Neutrophil (primary cell): ENCODE results near the gene PTP4A2.

Experiments
- H3K27ac ChIP-seq: fragments of 200-600 bp; sonication (generic); 2 replicates; pipeline ENCODE4 v1.5.1; 2016; ENCODE audit warnings: mild to moderate bottlenecking, moderate library complexity
- H3K27me3 ChIP-seq: fragments of 200-600 bp; sonication (generic); 2 replicates; pipeline ENCODE4 v1.6.0; 2016; ENCODE audit warnings: mild to moderate bottlenecking
- H3K36me3 ChIP-seq: fragments of 200-600 bp; sonication (generic); 2 replicates; pipeline ENCODE4 v1.5.1; 2017
- H3K4me1 ChIP-seq, 2 experiments: fragments of 200-600 bp in 1 of 2; sonication (generic) in 1 of 2; 1 replicate in 1 of 2; 2 replicates in 1 of 2; pipeline versions ENCODE4 v1.5.1 to v1.6.1; 2013 to 2016; ENCODE audit warnings: low read depth in 1 of 2, low read length in 1 of 2, mild to moderate bottlenecking in 1 of 2, moderate library complexity in 1 of 2; ENCODE audit not compliant: control insufficient read depth in 1 of 2, insufficient read depth in 1 of 2
- H3K4me3 ChIP-seq, 2 experiments: fragments of 200-600 bp in 1 of 2; sonication (generic) in 1 of 2; 1 replicate in 1 of 2; 2 replicates in 1 of 2; pipeline ENCODE4 v1.5.1; 2013 to 2016; ENCODE audit warnings: low read depth in 1 of 2, low read length in 1 of 2, mild to moderate bottlenecking in 1 of 2, moderate library complexity in 1 of 2
- H3K9me3 ChIP-seq: fragments of 200-600 bp; sonication (generic); 2 replicates; pipeline ENCODE4 v1.5.1; 2016
- TF ChIP-seq, protein P1 (sequence below): fragments of 200-600 bp; sonication (generic); IDR thresholded peaks from 2 replicates; pipeline ENCODE4 v1.5.1; 2016; ENCODE audit warnings: antibody characterized with exemption

Gene PTP4A2

DNA sequence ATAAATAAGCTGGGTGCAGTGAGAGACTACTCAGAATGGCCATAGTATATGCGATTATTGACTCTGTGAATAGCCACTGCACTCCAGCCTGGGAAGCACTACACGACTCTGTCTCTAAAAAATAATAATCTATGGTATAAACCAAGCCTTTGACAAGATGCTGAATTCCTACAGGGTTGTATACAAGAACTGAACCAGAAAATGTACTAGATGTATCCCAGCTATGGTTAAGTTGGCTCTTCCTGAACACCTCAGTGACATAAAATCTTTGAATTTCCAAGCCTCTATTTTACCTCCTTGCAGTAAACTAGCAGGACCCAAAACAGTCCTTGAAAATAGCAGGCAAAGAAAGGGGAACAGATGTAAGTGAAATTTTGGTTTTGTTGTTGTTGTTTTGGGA lies 32.5 kb downstream of the PTP4A2 start:
- Histone ChIP-seq H3K27me3 (no peaks in the 10 kb centered on the region), H3K9me3 (no peaks in the 10 kb centered on the region), H3K36me3 (peaks cover 42% of the 10 kb centered on the region), H3K4me3 (no peak overlapping the region), H3K27ac (peak overlapping the region; percentile 85), H3K4me1 (peaks cover 58 to 61% of the 10 kb centered on the region in 2 experiments)
- TF ChIP-seq, protein P1, sequence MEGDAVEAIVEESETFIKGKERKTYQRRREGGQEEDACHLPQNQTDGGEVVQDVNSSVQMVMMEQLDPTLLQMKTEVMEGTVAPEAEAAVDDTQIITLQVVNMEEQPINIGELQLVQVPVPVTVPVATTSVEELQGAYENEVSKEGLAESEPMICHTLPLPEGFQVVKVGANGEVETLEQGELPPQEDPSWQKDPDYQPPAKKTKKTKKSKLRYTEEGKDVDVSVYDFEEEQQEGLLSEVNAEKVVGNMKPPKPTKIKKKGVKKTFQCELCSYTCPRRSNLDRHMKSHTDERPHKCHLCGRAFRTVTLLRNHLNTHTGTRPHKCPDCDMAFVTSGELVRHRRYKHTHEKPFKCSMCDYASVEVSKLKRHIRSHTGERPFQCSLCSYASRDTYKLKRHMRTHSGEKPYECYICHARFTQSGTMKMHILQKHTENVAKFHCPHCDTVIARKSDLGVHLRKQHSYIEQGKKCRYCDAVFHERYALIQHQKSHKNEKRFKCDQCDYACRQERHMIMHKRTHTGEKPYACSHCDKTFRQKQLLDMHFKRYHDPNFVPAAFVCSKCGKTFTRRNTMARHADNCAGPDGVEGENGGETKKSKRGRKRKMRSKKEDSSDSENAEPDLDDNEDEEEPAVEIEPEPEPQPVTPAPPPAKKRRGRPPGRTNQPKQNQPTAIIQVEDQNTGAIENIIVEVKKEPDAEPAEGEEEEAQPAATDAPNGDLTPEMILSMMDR, result no peak

DNA sequence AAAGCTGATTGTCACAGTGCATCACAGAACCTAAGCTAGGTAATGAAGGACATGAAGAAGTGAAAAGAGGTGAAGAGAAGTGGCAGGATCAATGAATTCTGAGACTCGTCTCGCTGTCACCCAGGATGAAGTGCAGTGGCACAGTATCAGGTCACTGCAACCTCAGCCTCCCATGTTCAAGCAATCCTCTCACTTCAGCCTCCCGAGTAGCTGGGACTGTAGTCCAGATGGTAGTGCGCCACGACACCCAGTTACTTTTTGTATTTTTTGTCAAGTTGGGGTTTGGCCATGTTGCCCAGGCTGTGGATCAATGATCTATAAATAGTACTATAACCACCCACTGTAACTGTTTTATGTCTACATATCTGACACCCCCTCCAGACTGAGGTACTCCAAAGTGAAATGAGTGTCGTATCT lies 33.1 kb downstream of the PTP4A2 start:
- peaks cover 54 to 56% of the 10 kb centered on the region in 2 experiments for H3K4me1 ChIP-seq
- H3K9me3 ChIP-seq, result no peaks in the 10 kb centered on the region
- H3K4me3 ChIP-seq, result peak overlapping the region in 1 of 2 experiments; percentile 17
- peak overlapping the region; percentile 85 for H3K27ac ChIP-seq
- H3K36me3 ChIP-seq, result peaks cover 40% of the 10 kb centered on the region
- TF ChIP-seq, protein P1, result no peak
- no peaks in the 10 kb centered on the region for H3K27me3 ChIP-seq

DNA sequence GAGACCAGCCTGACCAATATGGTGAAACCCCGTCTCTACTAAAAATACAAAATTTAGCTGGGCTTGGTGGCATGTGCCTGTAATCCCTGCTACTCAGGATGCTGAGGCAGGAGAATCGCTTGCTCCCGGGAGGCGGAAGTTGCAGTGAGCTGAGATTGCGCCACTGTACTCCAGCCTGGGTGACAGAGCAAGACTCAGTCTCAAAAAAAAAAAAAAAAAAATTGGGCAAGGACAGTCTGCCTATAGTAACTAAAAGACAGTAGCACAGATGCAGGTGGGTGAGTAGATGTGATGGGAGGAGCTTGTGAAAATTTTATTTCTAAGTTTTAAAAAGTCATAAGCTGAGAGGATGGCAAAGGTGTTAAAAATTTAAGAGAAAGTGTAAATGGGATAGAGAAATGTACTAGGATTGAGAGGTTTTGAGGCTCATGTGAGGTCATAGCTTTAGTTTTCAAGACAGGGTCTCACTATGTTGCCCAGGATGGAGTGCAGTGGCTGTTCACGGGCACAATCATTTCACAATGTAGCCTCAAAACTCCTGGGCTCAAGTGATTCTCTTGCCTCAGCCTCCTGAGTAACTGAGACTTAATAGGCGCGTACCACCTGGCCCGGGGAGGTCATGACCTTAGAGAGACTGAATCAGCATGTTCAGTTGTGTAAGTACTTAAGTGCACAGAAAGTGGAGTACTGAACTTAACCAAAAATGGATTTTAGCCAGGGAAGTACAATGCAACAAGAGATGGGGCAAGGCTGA lies 33.7 kb downstream of the PTP4A2 start:
- Histone ChIP-seq H3K4me1 (peaks cover 53 to 54% of the 10 kb centered on the region in 2 experiments), H3K4me3 (peak overlapping the region in 1 of 2 experiments; percentile 17), H3K27me3 (no peaks in the 10 kb centered on the region), H3K9me3 (no peaks in the 10 kb centered on the region), H3K27ac (peak overlapping the region; percentile 85), H3K36me3 (peaks cover 34% of the 10 kb centered on the region)
- TF ChIP-seq, protein P1, result no peak

DNA sequence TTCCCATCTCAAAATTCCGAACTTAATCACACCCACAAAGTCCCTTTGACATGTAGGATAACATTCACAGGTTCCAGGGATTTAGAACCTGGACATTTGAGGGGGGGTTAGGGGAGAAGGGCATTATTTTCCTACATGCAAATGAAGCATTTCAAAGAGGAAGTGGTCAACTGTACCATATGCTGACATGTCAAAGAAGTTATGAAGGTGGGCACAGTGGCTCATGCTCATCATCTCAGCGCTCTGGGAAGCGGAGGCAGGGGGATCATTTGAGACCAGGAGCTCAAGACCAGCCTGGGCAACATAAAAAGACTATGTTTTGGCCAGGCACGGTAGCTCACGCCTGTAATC lies 35.7 kb downstream of the PTP4A2 start:
- Histone ChIP-seq H3K27ac (peak overlapping the region; percentile 82), H3K4me1 (peaks cover 53 to 54% of the 10 kb centered on the region in 2 experiments), H3K4me3 (no peak overlapping the region), H3K36me3 (peaks cover 18% of the 10 kb centered on the region), H3K9me3 (no peaks in the 10 kb centered on the region), H3K27me3 (no peaks in the 10 kb centered on the region)
- TF ChIP-seq, protein P1, result no peak

DNA sequence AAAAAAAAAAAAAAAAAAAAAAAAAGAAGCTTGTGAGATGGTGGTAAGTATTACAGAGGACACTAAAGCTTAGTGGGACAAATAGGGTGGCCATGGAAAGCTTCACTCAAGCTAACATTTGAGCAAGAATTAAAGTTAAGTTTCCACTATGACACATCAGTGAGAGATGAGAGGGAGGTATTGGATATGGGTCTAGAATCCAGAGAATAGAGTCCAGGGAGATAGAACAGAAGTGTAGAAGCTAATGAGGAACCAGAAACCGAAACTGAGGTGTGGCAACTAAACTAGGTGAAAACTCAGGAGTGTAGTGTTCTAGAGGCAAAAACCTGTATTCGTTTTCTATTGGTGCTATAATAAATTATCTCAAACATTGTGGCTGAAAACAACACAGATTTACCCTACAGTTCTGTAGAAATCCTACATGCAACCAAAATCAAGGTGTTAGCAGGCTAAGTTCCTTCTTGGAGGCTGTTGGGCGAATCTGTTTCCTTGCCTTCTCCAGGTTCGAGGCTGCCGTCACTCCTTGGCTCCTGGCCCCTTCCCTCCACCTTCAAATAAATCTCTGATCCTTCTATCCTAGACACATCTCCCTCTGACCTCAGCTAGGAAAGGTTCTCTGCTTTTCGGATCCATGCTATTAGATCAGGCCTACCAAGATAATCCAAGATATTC lies 36.2 kb downstream of the PTP4A2 start:
- TF ChIP-seq, protein P1, result no peak
- no peak overlapping the region for H3K4me3 ChIP-seq
- H3K27ac ChIP-seq, result peak overlapping the region; percentile 82
- peaks cover 53 to 54% of the 10 kb centered on the region in 2 experiments for H3K4me1 ChIP-seq
- no peaks in the 10 kb centered on the region for H3K9me3 ChIP-seq
- H3K36me3 ChIP-seq, result peaks cover 13% of the 10 kb centered on the region
- no peaks in the 10 kb centered on the region for H3K27me3 ChIP-seq
